HG02840 (cell line): ENCODE results near the gene COL18A1.

Source experiments
- ATAC-seq: cut with Tn5 transposase; IDR thresholded peaks from one replicate; pipeline ENCODE4 v1.9.1; 2021; ENCODE audit warnings: mild to moderate bottlenecking, moderate library complexity, moderate number of reproducible peaks; ENCODE audit not compliant: unreplicated experiment, low FRiP score

Gene COL18A1

DNA sequence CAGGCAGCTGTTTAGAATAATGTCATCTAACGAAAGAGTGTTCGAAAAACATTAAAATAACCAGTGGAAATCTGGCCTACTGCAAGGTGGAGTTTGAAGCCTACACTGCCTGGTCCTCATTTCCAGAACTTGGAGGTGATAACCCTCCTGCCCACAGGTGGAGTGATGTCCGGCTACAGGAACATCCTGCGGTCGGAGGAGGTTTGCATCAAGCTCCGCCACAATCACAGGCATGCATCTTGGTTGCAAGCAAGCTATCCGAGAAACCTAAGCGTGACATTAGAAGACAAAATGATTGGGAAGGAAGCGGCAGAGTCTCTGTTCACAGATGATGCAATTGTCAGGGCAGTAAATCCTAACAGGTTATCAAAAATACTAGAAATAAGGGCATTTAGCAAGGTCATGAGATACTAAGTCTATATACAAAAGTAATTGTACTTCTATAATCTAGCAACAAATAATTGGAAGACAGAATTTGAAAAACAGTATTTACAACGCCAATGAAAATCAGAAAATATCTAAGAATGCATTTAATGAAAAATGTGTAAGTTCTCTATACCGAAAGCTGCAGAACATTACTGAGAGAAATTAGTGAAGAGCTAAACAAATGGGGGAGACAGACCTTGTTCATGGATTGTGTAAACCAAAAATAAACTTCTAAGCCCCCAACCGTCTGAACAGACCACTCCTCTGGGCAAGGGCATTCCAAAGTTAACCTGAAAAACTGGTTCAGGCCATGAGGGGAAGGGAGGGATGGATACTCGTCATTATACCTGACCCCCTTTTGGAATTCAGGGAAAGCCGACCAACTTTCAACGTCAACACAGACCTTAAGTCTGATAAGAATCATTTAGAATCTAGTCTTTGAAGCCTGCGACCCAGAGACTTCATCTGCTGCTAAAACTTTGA, 141.9 kb downstream of the COL18A1 start:
- no peak for ATAC-seq

DNA sequence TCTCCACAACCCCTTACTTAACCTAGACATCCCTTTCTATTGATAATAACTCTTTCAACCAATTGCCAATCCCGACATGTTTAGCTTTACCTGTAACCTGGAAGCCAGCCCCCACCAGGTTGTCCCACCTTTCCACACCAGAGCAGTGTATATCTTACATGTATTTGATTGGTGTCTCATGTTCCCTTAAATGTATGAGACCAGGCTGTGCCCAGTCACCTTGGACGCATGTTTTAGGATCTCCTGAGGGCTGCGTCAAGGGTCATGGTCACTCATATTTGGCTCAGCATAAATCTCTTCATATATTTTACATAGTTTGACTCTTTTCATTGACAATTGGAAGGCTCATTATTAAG, 142.6 kb downstream of the COL18A1 start:
- ATAC-seq, result no peak

DNA sequence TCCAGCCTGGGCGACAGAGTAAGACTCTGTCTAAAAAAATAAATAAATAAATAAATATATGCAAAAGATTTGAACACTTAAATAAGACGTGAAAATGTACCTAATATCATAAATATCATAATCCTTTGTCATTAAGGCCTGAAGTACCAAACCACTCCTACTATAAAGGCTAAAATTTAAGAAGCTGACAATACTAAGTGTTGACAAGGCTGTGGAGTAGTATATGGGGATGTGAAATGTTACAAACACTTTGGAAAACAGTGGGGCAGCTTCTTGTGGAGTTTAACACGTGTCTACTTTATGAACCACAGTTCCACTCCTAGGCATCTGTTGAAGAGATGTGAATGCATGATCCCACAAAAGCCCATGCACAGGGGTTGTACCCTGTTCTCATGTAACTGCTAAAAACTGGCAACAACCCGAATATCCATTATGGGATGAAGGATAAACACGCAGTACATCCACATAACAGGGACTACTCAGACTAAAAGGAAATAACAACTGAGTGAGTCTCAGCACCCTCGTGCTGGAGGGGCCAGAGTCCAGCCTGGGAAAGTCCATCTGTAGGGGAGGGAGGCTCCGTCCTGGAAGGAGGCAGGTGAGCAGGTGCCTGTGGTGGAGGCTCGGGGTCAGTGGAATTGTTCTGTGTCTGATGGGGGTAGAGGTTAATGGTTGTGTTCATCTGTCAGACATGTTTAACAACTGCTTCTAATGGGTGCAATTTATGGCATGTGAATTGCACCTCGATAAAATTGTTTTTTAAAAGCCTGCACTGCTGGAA, 143.9 kb downstream of the COL18A1 start:
- ATAC-seq, result no peak

DNA sequence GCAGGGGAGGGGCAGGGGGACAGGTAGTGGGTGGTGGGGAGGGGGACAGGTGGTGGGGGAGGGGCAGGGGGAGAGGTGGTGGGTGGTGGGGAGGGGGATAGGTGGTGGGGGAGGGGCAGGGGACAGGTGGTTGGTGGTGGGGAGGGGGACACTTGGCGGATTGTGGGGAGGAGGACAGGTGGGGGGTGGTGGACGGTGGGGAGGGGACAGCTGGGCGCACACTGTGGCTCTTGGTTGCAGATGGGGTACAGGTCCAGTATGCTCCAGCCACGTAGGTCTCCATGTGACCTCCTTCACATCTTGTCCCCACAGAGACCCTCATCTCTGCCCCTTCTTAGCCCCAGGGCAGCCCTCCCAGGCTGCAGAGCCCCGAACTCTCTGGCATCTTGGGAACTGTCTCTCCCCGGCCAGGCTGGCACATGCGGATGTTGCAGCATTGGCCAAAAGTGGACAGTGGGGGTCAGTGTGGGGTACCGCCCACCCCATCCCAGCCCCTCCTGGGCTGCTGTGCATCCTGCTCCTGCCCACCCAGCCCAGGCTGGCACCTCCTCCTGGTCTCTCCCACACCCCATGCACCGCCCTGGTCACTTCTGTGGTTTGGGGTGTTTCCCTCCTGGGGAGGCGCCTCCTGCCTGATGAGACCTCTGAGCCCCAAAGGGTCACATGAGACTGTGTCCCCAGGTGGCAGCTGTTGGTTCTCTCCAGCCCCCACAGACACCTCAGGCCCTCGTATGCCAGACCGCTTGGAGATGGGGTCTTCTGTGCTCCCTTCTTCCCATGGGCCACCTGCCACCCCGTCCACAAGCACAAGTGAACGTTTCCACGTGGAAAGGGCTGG, 144.9 kb downstream of the COL18A1 start:
- ATAC-seq, result no peak

DNA sequence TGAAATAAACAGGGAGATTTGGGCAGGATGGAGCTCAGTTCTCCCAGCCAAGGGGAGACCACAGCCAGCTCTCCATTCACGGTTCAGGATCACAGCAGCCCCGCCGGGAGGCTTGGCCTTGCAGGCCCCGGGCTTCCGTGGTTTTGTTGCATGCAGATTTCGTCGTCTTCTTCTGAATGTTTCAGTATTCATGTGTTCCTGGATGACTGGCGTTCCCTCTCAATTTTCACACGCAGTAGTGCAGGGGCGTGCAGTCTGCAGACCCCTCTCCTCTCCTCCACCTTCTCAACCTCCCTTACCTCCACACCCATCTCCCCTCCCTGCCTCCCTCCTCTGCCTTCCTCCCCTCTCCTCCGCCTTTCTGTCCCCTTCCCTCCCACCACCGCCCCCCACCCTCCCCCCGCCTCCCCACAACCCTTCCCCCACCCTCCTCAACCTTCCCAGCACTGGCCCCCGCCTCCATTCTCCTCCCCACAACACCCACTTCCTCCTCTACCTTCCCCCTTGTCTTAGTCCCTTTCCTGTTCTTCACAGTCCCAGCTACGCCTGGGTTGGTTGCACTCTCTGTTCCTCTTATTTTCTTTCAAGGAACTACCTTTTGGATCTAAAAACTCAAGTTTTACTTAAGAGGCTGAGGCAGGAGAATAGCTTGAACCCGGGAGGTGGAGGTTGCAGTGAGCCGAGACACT, 145.7 kb downstream of the COL18A1 start:
- ATAC-seq, result no peak

DNA sequence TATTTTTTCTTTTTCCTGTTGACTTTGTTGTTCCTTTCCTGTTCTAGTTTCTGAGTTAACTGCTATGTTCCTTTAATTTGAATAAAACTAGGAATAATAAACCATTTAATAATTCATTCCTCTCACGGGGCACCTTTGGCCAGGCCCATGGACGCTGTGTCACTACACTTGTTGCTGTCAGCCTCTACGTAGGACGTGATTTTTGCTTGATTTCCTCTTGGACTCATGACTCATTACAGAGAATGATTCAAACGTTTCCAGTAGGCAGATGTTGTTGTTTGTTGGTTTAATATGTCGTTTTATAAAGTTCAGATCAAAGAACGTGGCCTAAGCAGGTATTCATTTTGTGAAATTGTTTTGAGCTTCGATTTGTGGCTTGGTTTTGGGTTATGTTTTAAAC, 146.4 kb downstream of the COL18A1 start:
- ATAC-seq, result no peak

DNA sequence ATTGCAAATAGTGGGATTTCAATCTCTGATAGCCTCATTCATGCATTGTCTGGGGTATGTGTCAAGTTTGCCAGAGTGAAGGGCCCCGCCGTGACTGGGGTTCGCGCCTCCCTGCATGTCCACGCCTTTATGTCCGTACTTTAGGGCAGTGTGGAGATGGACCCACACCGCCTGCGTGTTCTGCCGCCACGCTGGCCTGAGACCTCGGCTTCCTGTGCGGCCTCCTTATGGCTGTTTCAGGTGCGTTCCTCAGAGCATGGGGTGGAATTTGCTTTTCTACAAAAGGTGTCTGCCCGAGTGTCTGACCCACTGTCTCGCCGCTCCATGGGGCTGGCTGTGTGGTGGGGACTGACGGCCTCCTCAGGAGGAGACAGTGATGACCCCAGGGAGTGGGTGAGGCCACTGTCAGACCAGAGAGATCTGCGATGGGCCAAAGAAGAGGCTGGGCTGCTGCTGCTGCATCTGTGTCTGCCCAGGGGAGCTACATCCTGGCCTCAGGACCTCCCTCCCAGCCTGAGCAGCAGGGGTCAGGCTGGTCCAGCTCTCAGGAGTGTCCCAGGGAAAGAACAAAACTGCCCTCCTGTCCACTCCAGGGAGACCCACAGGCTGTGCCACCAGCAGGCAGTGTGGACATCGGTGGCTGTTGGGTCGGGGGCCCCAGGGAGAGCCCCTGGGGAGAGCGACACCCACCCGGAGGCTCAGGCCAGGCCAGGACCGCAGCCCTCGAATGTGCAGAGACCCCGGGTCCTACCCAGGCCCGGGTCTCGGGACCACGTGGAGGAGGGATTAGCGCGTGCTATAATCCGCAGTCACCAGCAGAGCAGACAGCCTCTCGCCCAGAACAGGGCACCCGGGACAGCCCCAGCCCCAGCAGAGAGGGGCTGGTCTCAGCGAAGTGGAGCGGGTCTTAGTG, 147.1 kb downstream of the COL18A1 start:
- ATAC-seq, result no peak

DNA sequence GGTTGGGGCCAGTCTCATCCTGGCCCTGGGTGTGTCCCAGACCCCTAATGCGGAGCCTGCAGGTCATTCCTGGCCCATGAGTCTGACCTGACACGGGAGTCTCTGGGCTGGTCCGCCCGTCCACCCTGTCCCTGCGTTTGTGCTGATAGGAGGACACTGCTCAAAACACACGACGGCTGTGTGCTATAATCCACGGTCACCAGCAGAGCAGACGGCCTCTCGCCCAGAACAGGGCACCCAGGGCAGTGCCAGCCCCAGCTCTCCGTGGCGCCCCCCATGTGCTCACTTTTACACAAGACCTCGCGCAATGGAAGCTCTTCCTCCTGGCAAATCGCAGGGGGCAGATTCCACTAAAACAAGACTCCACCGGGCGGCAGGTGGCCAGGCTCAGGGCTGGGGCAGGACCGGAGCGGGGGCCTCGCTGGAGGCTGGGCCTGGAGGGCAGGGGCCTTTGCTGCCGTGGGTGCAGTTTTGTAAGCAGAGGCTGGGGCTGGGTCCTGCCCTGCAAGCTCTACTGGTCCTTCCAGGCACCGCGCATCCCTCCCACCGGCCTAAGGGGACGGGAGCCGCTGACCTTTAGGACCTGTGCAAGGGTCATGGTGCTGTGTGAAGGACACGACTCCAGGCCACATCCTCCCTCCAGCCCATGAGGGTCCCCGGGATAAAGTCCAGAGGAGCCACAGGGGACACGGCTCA, 147.9 kb downstream of the COL18A1 start:
- ATAC-seq, result no peak

DNA sequence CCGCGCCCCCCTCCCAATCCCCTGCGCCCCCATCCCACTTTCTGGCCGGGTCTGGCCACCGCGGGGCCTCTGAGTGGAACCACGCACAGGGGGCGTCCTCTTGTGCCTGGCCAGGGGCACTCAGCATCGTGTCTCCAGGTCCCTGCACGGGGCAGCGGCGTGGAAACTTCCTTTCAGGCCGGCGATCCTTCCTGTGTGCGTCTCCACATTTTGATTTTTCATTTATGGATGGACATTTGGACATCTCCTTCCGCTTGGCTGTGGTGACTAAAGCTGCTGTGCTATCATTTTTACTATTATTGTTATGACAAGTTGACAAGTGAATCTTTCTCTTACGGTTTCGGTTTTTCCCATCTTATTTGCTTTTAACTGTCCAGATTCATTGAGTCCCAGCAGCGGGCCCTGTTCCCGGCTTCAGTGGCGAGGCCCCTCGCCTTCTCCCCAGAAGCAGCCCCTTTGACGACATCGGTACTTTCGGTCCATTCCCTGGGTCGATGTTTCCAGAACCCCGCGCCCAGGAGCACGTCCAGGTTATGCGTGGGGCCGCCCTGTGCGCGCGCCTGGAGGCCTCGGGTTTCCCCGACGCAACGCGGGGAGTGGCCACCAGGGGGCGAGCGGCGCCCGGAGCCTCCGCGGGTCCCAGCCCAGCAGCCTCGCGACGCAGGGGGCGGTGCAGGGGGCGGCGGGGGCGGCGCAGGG, 149.7 kb downstream of the COL18A1 start:
- peak; percentile 52 for ATAC-seq

DNA sequence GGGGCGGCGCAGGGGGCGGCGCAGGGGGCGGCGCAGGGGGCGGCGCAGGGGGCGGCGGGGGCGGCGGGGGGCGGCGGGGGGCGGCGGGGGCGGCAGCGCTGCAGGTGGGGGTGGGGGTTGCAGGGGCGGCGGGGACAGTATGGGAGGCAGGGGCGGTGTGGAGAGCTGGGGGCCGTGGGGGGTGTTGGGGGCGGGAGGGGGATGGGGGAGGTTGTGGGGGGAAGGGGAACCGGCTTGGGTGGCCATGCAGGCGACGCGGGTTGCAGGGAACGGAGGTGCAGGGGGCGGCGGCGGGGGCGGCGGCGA, 150.2 kb downstream of the COL18A1 start:
- no peak for ATAC-seq

DNA sequence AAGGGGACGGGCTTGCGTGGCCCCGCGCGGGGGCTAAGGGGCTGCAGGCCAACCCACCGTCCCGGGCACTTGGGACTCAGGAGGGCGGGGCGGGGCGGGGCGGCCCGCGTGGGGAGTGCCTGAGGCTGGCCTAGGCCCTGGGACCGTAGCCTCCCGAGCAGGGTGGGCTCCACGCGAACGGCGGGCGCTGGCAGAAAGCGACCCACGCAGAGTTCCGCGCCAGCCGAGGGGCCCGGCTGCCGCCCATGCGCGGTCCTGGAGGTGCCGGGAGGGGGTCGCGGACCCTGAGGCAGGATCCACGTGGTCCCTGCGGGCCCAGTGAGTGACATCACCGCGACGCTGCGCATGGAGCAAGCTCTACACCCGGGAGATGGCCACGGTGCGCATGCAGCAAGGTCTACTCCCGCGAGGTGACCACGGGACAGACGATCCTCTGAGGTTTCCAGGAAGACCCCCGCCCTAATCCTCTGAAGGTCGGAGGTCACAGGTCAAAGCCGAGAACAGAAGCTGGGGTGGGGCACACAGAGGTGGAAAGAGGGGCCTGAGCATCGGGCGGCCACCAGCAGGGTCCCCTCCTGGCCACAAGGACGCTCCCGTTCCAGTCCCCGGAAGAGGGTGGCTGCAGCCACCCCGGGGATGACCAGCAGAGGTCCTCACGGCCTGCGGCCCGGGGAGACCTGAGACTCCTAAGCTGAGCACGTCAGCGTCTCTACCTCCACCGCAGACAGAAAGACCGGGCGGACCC, 150.8 kb downstream of the COL18A1 start:
- no peak for ATAC-seq

DNA sequence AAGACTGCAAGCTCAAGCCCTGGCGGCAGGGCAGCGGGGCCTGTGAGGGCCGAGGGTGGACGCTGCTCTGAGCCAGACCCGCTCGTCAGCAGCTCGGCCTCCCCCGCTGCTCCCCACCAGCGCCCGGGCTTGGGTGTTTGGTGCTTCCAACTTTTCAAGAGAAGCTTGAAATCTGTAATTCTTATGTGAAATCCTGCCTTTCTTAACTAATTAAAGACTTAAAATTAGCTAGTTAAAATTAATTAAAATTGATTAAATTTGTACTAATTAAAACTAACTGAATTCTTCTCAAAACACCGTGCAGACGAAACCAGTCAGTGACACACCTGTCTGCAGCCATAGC, 151.3 kb downstream of the COL18A1 start:
- no peak for ATAC-seq

DNA sequence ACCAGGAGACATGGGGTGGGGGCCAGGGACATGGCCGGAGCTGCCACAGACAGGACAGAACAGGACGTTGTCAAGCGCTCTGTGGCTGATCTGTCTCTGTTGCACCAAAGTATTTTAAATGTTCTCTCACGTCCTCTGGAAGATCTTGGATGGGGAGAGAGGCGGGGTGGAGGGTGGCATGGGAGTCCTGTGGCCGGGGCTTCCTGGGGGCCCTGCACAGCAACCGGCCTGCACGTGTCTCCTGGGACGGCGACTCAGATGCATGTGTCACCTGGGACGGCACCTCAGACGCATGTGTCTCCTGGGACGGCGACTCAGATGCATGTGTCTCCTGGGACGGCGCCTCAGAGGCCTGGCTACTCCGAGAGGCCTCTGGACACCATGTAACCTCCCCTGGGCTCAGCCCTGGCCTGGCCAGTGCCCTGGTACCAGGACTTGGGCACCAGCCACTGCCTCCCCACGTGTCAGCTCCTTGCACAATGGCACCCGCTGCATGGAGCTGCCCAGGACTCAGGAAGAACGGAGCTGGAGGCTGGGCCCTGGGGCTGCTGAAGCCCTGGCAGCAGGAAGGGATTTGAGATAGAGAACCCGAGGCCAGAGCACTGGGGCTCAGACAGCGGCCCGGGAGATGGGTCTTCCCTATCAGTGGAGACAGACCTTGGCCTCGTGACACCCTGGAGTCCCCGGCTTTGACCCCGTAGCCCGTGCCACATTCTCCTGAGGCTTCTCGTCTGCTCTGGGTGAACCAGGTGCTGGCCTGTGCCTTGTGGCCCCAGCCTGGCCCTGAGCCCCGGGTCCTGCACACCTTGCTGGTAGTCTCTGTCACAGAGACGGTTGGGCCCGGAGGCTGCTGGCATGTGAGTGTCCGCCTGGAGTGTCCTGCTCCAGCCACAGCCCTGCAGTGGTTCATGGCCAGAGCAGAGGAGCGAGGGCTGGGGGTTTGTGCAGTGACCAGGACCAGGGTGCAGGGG, 152.0 kb downstream of the COL18A1 start:
- ATAC-seq, result no peak

DNA sequence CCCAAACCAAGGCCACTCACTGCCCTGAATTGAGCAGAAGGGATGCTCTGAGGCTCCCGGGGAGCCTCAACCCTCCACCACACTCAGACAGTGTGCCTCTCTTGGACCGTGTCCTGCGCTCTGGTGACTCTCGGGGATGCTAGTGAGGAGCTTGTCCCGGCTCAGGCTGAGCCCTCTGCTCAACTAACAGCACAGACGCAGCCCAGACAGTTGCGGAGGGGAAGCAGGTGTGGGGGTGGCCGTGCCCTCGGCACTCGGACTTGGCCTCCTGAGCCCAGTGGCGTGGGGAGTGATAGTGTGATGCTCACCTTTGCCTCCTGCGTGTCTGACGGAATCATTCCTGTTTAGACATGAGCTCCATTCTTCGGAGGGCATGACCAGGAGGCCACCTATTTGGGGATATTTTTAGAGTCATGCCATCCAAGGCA, 152.7 kb downstream of the COL18A1 start:
- ATAC-seq, result no peak

DNA sequence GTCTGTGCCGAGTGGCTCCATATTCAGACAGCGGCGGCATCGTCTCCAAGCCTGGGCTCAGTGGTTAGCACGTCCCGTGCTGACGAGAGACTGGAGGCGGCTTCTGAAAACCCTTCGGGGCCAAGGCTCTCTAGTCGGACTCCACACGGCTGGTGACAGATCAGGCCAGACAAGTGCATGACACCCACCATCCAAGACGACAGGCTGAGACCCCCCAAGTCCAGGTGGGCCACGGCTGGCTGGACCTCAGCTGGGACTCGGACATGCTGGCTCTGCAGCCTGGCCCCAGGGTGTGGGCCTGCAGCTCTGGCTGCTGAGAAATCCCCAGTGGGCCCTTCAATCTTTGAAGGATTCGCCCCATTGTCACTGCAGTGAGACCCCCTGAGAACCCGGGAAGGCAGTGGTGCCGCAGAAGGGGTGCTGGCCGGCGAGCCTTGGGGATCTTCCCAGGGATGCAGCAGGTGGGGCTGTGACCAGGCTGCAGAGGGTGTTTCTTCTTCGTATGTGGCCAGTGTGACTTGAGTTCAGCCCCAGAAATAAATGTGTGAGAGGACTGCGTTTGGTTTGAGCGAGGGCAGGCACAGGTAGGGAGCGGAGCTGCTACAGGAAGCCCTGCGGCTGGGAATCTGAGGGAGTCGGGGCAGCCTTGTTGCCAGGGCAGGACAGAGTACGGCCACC, 153.2 kb downstream of the COL18A1 start:
- ATAC-seq, result no peak
